ENCODE data around the gene ALG12.

Gene ALG12

GRCh38 chr22:49885881-49886280 lies 32.4 kb downstream of the ALG12 start:
- DNase-seq, result no peak

DNA sequence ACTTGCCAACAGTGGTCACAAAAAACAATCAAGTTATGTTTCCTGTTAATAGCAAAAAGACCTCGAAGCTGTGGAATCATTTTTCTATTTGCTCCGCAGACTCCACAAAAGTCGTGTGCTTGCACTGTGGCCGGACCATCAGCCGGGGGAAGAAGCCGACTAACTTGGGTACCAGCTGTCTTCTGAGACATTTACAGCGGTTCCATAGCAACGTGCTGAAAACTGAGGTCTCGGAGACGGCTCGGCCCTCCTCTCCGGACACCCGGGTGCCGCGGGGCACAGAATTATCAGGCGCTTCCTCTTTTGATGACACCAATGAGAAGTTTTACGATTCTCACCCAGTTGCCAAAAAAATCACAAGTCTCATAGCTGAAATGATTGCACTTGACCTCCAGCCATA lies 33.0 kb downstream of the ALG12 start:
- no peak for DNase-seq

DNA sequence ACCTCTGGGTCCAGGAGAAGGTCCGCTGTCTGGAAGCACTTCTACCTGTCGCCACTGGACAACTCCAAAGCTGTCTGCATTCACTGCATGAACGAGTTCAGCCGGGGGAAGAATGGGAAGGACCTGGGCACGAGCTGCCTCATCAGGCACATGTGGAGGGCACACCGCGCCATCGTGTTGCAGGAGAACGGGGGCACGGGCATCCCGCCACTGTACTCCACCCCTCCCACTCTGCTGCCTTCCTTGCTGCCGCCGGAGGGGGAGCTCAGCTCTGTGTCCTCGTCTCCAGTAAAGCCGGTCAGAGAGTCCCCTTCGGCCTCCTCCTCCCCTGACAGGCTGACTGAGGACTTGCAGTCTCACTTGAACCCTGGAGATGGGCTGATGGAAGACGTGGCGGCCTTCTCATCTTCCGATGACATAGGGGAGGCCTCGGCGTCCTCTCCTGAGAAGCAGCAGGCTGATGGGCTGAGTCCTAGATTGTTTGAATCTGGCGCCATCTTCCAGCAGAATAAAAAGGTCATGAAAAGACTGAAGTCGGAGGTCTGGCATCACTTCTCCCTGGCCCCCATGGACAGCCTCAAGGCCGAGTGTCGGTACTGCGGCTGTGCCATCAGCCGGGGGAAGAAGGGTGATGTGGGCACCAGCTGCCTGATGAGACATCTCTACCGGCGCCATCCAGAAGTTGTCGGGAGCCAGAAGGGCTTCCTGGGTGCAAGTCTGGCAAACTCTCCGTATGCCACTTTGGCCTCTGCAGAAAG lies 33.6 kb downstream of the ALG12 start:
- no peak for DNase-seq

- DNase-seq, result no peak
Measured at GRCh38 chr22:49884075-49884474, 34.2 kb downstream of the ALG12 start.

GRCh38 chr22:49883294-49883640 lies 35.0 kb downstream of the ALG12 start:
- DNase-seq, result no peak

GRCh38 chr22:49882519-49883293 lies 35.5 kb downstream of the ALG12 start:
- no peak for DNase-seq

DNA sequence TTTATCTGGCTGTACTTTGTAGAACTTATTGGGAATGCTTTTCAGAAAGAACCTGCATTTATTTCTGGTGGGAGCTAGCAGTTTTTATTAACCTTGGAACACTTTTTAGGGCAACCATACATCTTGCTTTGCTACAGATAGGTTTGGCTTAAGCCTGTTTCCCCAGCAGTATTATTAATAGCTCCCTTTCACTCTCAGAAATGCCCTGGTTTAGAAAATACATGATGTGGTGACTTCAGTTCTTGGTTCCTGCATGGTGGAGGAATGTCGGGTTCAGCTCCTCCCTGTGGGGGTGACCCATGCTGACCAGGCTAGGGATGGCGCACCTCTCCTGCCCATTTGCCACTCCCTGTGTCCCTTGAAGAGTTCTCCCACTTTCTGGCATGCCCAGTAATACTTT lies 36.4 kb downstream of the ALG12 start:
- DNase-seq, result no peak

DNA sequence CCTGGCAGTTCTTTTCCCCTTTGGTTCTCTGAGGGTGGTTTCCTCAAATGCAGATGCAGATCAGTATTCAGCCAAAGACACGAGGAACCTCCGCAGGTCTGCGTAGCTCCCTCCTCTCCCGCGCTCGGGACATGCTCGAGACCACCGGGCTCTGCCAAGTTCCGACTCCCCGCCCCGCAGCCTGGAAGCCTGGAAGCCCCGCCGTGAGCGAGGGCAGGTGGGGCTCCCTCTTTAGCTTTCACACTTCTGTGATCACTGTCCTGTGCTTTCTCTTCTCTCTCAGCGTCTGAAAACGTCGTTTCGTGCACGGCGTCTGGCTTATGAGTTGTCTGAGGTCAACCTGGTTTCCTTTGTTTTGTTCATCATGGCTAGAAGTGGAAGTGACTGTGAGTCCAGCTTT lies 38.0 kb downstream of the ALG12 start:
- no peak for DNase-seq

- no peak for DNase-seq
Measured at GRCh38 chr22:49879871-49880270, 38.4 kb downstream of the ALG12 start.

DNA sequence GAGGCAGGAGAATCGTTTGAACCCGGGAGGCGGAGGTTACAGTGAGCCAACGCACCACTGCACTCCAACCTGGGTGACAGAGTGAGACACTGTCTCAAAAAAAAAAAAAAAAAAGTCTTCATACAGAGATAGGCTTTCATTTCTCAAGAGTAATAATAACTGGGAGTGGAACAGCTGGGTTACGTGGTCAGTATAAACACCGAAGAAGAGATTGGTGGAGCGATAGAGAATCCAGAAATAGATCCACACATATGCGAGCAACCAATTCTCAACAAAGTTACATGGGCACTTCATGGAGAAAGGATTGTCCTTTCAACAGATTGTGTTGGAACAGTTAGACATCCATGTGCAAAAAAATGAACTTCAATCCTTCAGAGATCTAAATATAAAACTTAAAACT lies 40.0 kb downstream of the ALG12 start:
- DNase-seq, result no peak

- no peak for DNase-seq
Measured at GRCh38 chr22:49877642-49878041, 40.6 kb downstream of the ALG12 start.

- DNase-seq, result no peak
Measured at GRCh38 chr22:49873228-49873940, 44.9 kb downstream of the ALG12 start.

- no peak for DNase-seq
Measured at GRCh38 chr22:49872347-49872746, 45.9 kb downstream of the ALG12 start.

- no peak for DNase-seq
Measured at GRCh38 chr22:49871482-49871881, 46.8 kb downstream of the ALG12 start.

DNA sequence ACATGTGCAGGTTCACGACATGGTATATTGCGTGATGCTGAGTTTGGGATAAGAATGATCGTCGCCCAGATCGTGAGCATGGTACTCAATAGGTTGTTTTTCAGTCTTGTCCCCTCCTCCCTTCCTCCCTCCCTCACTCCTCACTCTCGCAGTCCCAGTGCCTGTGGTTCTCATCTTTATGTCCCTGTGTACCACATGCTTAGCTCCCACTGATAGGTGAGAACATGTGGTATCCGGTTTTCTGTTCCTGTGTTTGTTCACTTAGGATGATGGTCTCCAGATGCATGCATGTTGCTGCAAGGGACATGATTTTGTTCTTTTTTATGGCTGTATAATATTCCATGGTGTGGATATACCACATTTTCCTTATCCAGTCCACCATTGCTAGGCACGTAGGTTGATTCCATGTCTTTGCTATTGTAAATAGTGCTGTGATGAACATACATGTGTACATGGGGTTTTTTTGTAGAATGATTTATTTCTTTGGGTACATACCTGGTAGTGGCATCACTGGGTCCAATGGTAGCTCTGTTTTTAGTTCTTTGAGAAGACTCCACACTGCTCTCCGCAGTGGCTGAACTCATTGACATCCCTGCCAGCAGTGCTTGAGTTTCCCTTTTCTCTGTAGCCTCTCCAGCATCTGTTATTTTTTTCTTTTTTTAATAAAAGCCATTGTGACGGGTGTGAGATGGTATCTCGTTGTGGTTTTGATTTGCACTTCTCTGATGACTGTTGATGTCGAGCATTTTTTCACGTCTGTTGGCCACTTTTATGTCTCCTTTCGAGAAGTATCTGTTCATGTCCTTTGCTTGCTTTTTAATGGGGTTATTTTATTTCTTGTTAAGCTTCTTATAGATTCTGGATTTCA lies 48.2 kb downstream of the ALG12 start:
- DNase-seq, result no peak

GRCh38 chr22:49869086-49869830 lies 49.0 kb downstream of the ALG12 start:
- no peak for DNase-seq

DNA sequence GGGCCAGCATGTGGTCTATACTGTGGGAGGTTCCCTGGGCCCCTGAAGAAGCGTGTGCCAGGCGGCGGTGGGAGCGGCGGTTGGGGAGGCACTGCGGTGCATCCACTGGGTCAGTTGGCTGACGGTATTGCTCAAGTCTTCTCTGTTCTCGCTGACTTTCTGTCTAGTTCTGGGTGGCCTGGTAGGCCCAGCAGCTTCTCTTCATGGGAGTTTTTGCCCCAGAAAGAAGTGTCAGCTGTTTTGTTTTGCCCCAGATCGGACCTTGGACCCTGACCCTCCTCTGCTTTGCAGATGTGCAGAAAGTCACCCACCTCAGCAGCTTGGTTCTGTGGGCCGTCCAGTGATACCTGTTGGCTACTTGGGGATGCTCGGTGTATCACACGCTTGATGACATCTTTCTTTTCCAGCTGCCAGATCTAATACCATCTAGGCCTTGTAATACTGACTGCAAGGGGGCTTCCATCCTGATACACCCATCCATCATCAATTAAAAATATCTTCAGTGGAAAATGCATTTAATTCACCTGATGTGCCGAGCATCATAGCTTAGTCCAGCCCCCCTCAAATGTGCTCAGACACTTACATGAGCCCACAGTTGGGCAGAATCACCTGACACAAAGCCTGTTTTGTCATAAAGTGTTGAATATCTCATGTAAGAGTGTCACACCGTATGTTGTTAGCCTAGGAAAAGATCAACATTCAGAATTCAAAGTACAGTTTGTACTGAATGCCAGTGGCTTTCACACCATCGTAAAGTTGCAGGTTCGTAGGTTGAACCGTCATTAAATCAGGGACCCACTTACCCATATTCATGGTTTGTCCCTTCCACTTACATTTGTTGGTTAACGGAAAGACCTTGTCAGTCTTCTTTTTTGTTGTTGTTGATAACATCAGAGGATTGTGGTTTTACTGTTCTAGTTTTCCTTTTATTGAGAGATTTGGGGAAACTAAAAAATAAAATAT lies 50.7 kb downstream of the ALG12 start:
- DNase-seq, result no peak

DNA sequence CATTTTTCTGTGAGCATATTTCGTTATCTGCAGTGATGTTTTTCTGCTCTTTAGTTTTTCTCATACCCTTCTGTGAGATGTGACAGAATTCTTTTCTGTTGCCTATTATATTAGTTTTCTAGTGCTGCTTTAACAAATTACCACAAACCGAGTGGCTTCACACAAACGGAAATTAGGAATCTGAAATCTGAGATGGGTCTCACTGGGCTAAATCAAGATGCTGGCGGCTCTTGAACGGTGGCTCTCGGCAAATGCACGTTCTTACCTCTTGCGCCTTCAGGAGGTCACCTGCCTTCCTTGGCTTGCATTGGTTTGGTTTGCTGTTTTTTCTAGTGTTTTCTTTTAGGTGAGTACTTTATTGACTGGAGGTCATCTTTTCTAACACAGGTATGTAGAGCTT lies 51.6 kb downstream of the ALG12 start:
- DNase-seq, result no peak

DNA sequence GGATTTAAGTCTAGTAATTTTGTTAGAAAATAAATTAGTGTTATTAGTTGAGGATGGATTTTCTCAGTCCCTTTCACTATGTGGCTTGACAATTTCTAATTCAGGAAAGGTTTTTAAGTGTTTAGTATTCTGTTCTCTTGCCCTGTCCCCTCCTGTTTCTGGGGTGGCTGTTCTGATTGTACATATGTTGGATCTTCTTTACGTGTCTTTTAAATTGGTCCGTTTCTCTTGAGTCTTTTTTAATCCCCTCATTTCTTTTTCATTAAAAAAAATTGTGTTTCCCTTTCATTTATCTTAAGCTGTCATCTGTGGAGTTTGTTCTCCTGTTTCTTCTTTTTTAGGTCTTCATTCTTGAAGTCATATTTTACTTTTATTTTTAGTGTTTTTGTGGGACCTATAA lies 52.1 kb downstream of the ALG12 start:
- DNase-seq, result no peak

GRCh38 chr22:49865156-49865555 lies 53.1 kb downstream of the ALG12 start:
- DNase-seq, result no peak

- no peak for DNase-seq
Measured at GRCh38 chr22:49863931-49864330, 54.3 kb downstream of the ALG12 start.
